GF-D8 (cell line): ENCODE measurements around the gene C19orf67.

ENCODE experiments used
- DNase-seq: peaks from one replicate; lab custom pipeline; 2025; lab: John Stamatoyannopoulos, UW

The C19orf67 gene

GRCh38 chr19:14085309-14085995 is at the start of gene C19orf67:
Gene C19orf67 (minus strand): TSS chr19:14085783. CDS start chr19:14085627, 156 bp downstream.
- no peak for DNase-seq

GRCh38 chr19:14135355-14135754 is 49.8 kb upstream of the C19orf67 start:
- DNase-seq, result no peak

DNA sequence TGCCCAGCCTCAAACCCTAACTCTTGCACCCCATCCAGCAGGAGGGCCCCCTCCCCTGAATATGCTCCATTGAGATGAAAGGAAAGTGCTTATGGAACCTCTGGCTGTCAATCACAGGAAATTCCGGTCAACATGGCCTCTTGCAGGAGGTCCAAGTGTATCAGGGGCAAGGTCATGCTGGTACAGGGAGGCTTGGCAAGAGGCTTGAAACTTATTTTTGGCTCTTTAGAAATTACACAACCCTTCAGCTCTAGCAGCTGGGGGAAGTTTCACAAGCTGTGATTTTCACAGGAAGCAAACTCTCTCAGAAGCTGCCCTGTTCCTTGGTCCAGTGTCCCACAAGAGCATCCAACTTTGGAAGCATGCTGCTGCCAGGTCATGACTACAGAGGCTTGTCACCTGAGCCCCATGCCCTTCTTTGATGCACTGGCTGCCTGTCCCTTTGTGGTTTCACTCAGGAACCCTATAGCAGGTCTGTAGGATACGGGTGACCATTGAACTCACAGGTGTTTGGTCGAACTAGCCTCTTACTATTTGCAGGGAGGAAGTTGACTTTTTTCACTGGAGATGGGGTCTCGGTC is 42.4 kb upstream of the C19orf67 start:
- peak; percentile 63 for DNase-seq

DNA sequence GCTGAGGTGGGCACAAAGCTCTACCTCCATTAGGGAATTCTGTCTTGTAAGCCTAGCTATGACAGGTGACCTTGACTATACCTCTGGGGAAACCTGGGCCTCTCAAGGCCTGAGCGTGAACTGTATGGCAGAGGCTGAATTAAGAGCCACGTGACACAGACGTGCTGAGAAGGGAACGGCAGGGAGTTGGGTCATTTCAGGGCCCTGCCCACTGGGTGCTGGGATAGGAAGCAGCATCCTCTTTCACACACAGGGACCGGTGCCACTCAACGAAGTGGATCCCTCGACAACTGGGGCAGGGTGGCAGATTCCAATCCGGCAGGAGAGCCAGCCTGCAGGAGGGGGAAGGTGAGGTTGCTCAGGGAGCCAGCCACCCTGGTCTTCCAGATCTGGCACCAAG is 41.6 kb upstream of the C19orf67 start:
- DNase-seq, result no peak

DNA sequence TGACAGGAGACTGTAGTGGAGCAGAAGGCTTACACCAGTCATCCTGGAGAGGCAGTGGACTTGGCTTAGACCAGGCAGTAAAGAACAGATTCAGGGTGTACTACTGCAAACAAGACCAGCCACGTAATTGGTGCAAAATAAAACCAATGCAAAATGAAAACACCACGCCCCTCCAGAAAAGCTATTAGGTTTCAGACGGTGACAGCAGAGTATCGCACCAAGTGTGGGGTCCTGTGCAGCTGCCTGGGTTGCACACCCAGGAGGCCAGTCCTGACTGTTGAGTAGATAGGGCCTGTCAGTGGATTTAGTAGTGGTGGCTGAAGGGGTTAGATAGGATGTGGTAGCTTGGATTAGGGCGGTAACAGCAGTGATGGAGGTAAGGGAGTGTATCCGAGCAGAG is 37.3 kb upstream of the C19orf67 start:
- DNase-seq, result no peak

DNA sequence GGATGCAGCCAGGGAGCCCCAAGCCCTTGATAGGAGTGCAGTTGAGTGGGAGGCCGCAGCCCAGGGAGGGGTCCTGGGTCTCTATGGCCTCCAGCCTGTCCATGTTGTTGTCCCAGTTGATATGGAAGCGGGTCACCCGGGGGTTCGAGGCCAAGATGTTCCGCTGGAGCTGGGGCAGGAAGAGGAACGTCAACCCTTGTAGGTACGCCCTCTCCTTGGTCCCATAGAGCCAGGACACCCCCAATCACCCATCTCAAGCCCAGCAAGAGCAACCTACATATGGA is 34.9 kb upstream of the C19orf67 start:
- no peak for DNase-seq

GRCh38 chr19:14119644-14120496 is 34.3 kb upstream of the C19orf67 start:
- DNase-seq, result no peak

- no peak for DNase-seq
Measured at GRCh38 chr19:14119146-14119545, 33.6 kb upstream of the C19orf67 start.

- DNase-seq, result peak; percentile 94
Measured at GRCh38 chr19:14118165-14119051, 32.8 kb upstream of the C19orf67 start.

DNA sequence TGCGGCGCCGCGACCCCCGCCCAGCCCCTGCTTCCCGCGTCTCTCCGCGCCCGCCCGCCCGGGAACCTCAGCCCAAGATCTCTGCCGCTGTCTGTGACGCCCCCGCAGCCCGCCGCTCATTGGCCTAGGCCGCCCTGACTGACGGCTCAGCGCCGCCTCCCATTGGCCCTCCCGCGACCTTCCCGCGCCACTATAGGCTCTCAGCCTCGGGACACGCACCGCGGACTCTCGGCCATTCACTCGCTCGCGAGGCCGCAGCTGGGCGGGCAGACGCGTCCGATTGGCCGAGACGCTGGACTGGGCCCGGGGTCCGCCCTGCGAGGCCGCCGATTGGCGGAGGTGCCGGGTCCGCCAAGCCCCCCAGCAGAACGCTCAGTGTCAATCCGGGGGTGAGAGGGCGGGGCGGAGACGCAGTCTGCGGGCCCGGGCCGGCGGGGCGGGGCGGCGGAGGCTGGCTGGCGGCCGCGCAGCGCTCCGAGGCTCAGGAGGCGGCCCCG is 32.1 kb upstream of the C19orf67 start, which contains the start of gene PRKACA:
TSS of gene PRKACA (minus strand) at position 95 of the 497 bp plus-strand sequence. CDS start 215 bp downstream, outside the sequence.
- DNase-seq, result peak; percentile 93

DNA sequence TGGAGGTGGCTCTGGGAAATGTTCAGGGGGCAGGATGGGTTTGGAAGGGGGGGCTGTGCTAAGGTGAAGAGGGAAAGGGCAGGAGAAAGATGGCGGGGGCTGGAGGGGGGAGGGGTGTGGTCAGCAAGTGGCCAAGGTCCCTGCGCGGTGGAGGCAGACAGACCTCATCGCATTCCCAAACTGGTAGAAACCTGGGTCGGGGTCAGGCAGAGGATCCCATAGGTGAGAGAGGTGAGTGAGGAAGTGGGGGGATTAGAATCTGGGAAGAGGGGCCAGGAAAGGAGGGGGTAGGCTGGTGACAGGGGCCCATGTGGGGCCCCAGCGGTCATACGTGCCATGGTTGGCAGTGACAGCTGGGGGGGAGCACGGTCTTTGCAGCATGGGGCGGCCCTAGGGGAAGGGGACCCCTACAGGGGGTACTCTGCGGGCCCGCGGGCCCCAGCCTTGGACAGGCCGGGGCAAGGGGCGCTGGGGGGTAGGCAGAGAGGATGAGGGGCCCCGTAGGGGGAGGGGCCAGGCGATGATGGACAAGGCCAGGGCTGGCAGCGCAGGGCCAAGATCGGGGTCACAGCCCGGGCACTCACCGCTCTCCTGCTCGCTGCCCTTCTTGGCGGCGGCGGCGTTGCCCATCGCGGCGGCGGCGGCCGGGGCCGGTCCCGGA is 31.5 kb upstream of the C19orf67 start:
- no peak for DNase-seq

- DNase-seq, result no peak
Measured at GRCh38 chr19:14116525-14116917, 30.9 kb upstream of the C19orf67 start.

GRCh38 chr19:14115756-14116155 is 30.2 kb upstream of the C19orf67 start:
- no peak for DNase-seq

- peak; percentile 42 for DNase-seq
Measured at GRCh38 chr19:14114854-14115253, 29.3 kb upstream of the C19orf67 start.

- no peak for DNase-seq
Measured at GRCh38 chr19:14114439-14114838, 28.9 kb upstream of the C19orf67 start.

GRCh38 chr19:14113762-14114414 is 28.3 kb upstream of the C19orf67 start:
- DNase-seq, result no peak

DNA sequence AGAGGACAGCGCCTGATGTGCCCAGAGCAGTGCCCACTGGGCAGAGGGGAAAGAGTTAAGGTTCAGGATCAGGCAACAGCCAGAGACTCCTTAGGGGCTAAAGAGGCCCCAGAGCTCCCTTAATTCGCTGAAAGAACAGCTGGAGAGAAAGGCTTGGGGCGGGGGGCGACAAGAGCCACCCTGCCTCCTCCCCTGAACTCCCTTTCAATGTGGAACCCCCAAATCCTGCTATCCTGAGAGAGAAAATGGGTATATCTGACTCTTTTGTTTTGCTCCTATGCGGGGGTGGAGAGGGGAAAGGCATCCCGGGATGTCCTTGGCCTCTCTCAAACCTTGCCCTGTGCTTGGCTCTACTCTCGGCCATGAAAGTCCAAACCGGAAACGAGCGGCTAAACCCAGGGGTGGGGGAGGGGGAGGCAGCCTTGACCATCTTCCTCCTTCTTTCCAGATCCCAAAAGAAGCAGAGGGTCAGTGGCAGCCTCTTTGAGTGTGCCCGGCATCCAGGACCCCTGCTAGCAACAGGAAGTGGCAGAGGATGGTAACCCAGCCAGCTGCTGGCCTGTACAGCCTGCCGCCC is 27.3 kb upstream of the C19orf67 start:
- DNase-seq, result no peak

GRCh38 chr19:14112051-14112808 is 26.6 kb upstream of the C19orf67 start:
- no peak for DNase-seq

DNA sequence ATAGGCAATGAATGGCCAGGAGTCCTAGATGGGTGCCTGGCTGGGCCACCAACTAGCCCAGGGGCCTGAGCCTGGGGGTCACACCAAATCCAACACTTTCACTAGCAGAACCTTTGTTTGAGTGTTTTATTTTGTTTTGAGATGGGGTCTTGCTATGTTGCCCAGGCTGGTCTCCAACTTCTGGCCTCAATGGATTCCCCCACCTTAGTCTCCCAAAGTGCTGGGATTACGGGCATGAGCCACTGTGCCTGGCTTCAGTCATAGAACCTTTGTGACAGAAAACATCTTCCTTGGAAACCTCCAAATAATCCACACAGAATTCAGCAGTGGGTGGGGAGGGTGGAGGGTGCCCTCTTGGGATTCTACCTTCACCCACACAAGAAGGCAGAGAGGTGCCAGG is 25.9 kb upstream of the C19orf67 start:
- no peak for DNase-seq

DNA sequence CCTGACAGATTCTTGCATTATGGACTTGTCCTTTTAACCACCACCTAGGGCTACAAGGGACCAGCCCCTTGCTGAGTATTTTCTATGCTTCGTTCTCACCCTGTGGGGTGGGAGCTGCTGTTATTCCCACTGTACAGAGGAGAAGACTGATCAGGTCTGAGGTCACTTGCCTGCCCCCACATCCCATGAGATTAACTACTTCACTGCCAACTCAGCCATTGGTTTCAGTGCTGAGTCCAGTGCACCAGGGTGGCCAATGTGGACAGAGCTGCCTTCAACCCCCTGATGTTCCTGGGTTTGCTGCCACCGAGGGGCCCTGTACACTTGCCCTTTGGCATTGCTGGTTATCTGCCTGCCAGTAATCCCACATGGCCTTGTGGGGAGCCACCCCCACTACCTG is 25.1 kb upstream of the C19orf67 start:
- no peak for DNase-seq
